ENCODE measurements around the gene CARD6.

Gene CARD6

GRCh38 chr5:40834391-40834848, 6.7 kb upstream of the CARD6 start:
- Histone ChIP-seq H3K27ac (ENCODE audit: low read length, poor library complexity, severe bottlenecking) (peak overlapping the region; percentile 68), H3K14ac (ENCODE audit: low read length in 2 of 2) (peak overlapping the region in 1 of 2 experiments; percentile 41), H3K4me1 (ENCODE audit: control insufficient read depth, insufficient read depth, low read depth, low read length) (peaks cover 6% of the 10 kb centered on the region), H3K79me1 (replicated peaks; ENCODE audit: low read length, poor library complexity, severe bottlenecking) (peaks cover 4% of the 10 kb centered on the region), H4K8ac (ENCODE audit: low read length) (peak overlapping the region; percentile 94), H3K9ac (ENCODE audit: low read length) (peak overlapping the region; percentile 100), H3K4ac (ENCODE audit: low read depth in 1 of 2, low read length in 2 of 2) (peak overlapping the region; percentile 76 to 82), H2AK5ac (ENCODE audit: low read length, severe bottlenecking) (peak overlapping the region; percentile 50), H3K36me3 (ENCODE audit: control insufficient read depth in 1 of 2, insufficient read depth in 2 of 2, low read depth in 1 of 2, low read length in 2 of 2) (peaks cover 18 to 50% of the 10 kb centered on the region in 2 experiments), H2BK120ac (ENCODE audit: low read depth, low read length) (no peak overlapping the region), H3K23ac (ENCODE audit: low read length in 2 of 2) (no peak overlapping the region), H2BK5ac (ENCODE audit: low read depth, low read length, poor library complexity, severe bottlenecking) (peak overlapping the region; percentile 3), H3K18ac (ENCODE audit: low read depth in 1 of 2, low read length in 2 of 2) (peak overlapping the region; percentile 55 to 65), H4K91ac (ENCODE audit: low read length) (no peak overlapping the region), H2AFZ (ENCODE audit: low read depth, low read length) (no peak overlapping the region), H3K4me3 (ENCODE audit: insufficient read depth in 1 of 2, low read depth in 1 of 2, low read length in 2 of 2) (peak overlapping the region; percentile 64 to 100), H3K27me3 (ENCODE audit: control insufficient read depth in 1 of 2, insufficient read depth in 1 of 2, low read length in 2 of 2) (no peaks in the 10 kb centered on the region), H2BK12ac (ENCODE audit: low read length in 2 of 2) (no peak overlapping the region), H2BK15ac (ENCODE audit: low read depth, poor library complexity, severe bottlenecking) (no peak overlapping the region), H3K9me3 (ENCODE audit: control insufficient read depth, low read length) (no peaks in the 10 kb centered on the region), H3K4me2 (ENCODE audit: low read length, poor library complexity, severe bottlenecking) (peak overlapping the region; percentile 91)
- under 1% methylated on average over 21 of the region's 21 CpGs for WGBS
- DNase-seq, result peak; percentile 58

- Histone ChIP-seq H2AK5ac (ENCODE audit: low read length, severe bottlenecking) (peak within 1 kb of the TSS; percentile 50), H3K79me1 (replicated peaks; ENCODE audit: low read length, poor library complexity, severe bottlenecking) (peaks cover 1% of the 10 kb centered on the region), H2BK15ac (ENCODE audit: low read depth, poor library complexity, severe bottlenecking) (no peak within 1 kb of the TSS), H3K9ac (ENCODE audit: low read length) (peak within 1 kb of the TSS; percentile 100), H4K91ac (ENCODE audit: low read length) (peak within 1 kb of the TSS; percentile 40), H3K4me1 (ENCODE audit: control insufficient read depth, insufficient read depth, low read depth, low read length) (peaks cover 5% of the 10 kb centered on the region), H4K8ac (ENCODE audit: low read length) (peak within 1 kb of the TSS; percentile 94), H3K18ac (ENCODE audit: low read depth in 1 of 2, low read length in 2 of 2) (peak within 1 kb of the TSS; percentile 73 to 80), H2AFZ (ENCODE audit: low read depth, low read length) (no peak within 1 kb of the TSS), H3K4ac (ENCODE audit: low read depth in 1 of 2, low read length in 2 of 2) (peak within 1 kb of the TSS; percentile 87 to 89), H3K36me3 (ENCODE audit: control insufficient read depth in 1 of 2, insufficient read depth in 2 of 2, low read depth in 1 of 2, low read length in 2 of 2) (peaks cover 13 to 43% of the 10 kb centered on the region in 2 experiments), H3K23ac (ENCODE audit: low read length in 2 of 2) (no peak within 1 kb of the TSS), H3K27ac (ENCODE audit: low read length, poor library complexity, severe bottlenecking) (peak within 1 kb of the TSS; percentile 86), H3K4me3 (ENCODE audit: insufficient read depth in 1 of 2, low read depth in 1 of 2, low read length in 2 of 2) (peak within 1 kb of the TSS; percentile 64 to 100), H3K9me3 (ENCODE audit: control insufficient read depth, low read length) (no peaks in the 10 kb centered on the region), H3K14ac (ENCODE audit: low read length in 2 of 2) (peak within 1 kb of the TSS in 1 of 2 experiments; percentile 55), H3K4me2 (ENCODE audit: low read length, poor library complexity, severe bottlenecking) (peak within 1 kb of the TSS; percentile 91), H2BK120ac (ENCODE audit: low read depth, low read length) (peak within 1 kb of the TSS; percentile 51), H3K27me3 (ENCODE audit: control insufficient read depth in 1 of 2, insufficient read depth in 1 of 2, low read length in 2 of 2) (no peaks in the 10 kb centered on the region), H2BK5ac (ENCODE audit: low read depth, low read length, poor library complexity, severe bottlenecking) (peak within 1 kb of the TSS; percentile 3), H2BK12ac (ENCODE audit: low read length in 2 of 2) (no peak within 1 kb of the TSS)
- DNase-seq, result peak; percentile 98
- 2% methylated on average over 59 of the region's 61 CpGs for WGBS
Measured at GRCh38 chr5:40834849-40835787, 6.0 kb upstream of the CARD6 start, which contains the start of gene RPL37. Gene RPL37, minus strand, starts transcription at chr5:40835222. Its CDS starts 37 bp downstream, at chr5:40835185.

- Histone ChIP-seq H4K8ac (ENCODE audit: low read length) (no peak overlapping the region), H3K9me3 (ENCODE audit: control insufficient read depth, low read length) (no peaks in the 10 kb centered on the region)
Measured at GRCh38 chr5:40838086-40838485, 3.1 kb upstream of the CARD6 start.

GRCh38 chr5:40842351-40842750, 1.2 kb downstream of the CARD6 start:
- Histone ChIP-seq H4K91ac (ENCODE audit: low read length) (no peak overlapping the region), H2AK5ac (ENCODE audit: low read length, severe bottlenecking) (no peak overlapping the region), H3K18ac (ENCODE audit: low read depth in 1 of 2, low read length in 2 of 2) (no peak overlapping the region), H2AFZ (ENCODE audit: low read depth, low read length) (no peak overlapping the region), H3K9ac (ENCODE audit: low read length) (peak overlapping the region; percentile 99), H3K79me1 (replicated peaks; ENCODE audit: low read length, poor library complexity, severe bottlenecking) (no peaks in the 10 kb centered on the region), H2BK5ac (ENCODE audit: low read depth, low read length, poor library complexity, severe bottlenecking) (no peak overlapping the region), H2BK15ac (ENCODE audit: low read depth, poor library complexity, severe bottlenecking) (no peak overlapping the region), H3K4ac (ENCODE audit: low read depth in 1 of 2, low read length in 2 of 2) (no peak overlapping the region), H3K36me3 (ENCODE audit: control insufficient read depth in 1 of 2, insufficient read depth in 2 of 2, low read depth in 1 of 2, low read length in 2 of 2) (peaks cover 0 to 40% of the 10 kb centered on the region in 2 experiments), H3K27ac (ENCODE audit: low read length, poor library complexity, severe bottlenecking) (no peak overlapping the region), H3K14ac (ENCODE audit: low read length in 2 of 2) (no peak overlapping the region), H3K4me2 (ENCODE audit: low read length, poor library complexity, severe bottlenecking) (no peak overlapping the region), H3K4me3 (ENCODE audit: insufficient read depth in 1 of 2, low read depth in 1 of 2, low read length in 2 of 2) (peak overlapping the region in 1 of 2 experiments; percentile 83), H3K9me3 (ENCODE audit: control insufficient read depth, low read length) (no peaks in the 10 kb centered on the region), H4K8ac (ENCODE audit: low read length) (no peak overlapping the region), H2BK12ac (ENCODE audit: low read length in 2 of 2) (no peak overlapping the region), H3K27me3 (ENCODE audit: control insufficient read depth in 1 of 2, insufficient read depth in 1 of 2, low read length in 2 of 2) (no peaks in the 10 kb centered on the region), H3K4me1 (ENCODE audit: control insufficient read depth, insufficient read depth, low read depth, low read length) (no peaks in the 10 kb centered on the region), H2BK120ac (ENCODE audit: low read depth, low read length) (no peak overlapping the region), H3K23ac (ENCODE audit: low read length in 2 of 2) (no peak overlapping the region)
- no CpG with 5 or more reads among the region's 2 CpGs for WGBS
- DNase-seq, result peak; percentile 52

More at GRCh38 chr5:40838086-40838485, 3.1 kb upstream of the CARD6 start:
- Histone ChIP-seq H3K4me3 (ENCODE audit: insufficient read depth in 1 of 2, low read depth in 1 of 2, low read length in 2 of 2) (no peak overlapping the region), H2BK120ac (ENCODE audit: low read depth, low read length) (no peak overlapping the region), H3K4me2 (ENCODE audit: low read length, poor library complexity, severe bottlenecking) (no peak overlapping the region), H3K27me3 (ENCODE audit: control insufficient read depth in 1 of 2, insufficient read depth in 1 of 2, low read length in 2 of 2) (no peaks in the 10 kb centered on the region), H3K23ac (ENCODE audit: low read length in 2 of 2) (no peak overlapping the region), H3K9ac (ENCODE audit: low read length) (no peak overlapping the region), H3K4ac (ENCODE audit: low read depth in 1 of 2, low read length in 2 of 2) (no peak overlapping the region), H2AK5ac (ENCODE audit: low read length, severe bottlenecking) (no peak overlapping the region), H3K18ac (ENCODE audit: low read depth in 1 of 2, low read length in 2 of 2) (no peak overlapping the region), H2AFZ (ENCODE audit: low read depth, low read length) (no peak overlapping the region), H3K27ac (ENCODE audit: low read length, poor library complexity, severe bottlenecking) (no peak overlapping the region), H2BK15ac (ENCODE audit: low read depth, poor library complexity, severe bottlenecking) (no peak overlapping the region), H3K14ac (ENCODE audit: low read length in 2 of 2) (no peak overlapping the region), H3K4me1 (ENCODE audit: control insufficient read depth, insufficient read depth, low read depth, low read length) (peaks cover 5% of the 10 kb centered on the region), H3K79me1 (replicated peaks; ENCODE audit: low read length, poor library complexity, severe bottlenecking) (no peaks in the 10 kb centered on the region), H2BK5ac (ENCODE audit: low read depth, low read length, poor library complexity, severe bottlenecking) (no peak overlapping the region), H2BK12ac (ENCODE audit: low read length in 2 of 2) (no peak overlapping the region), H4K91ac (ENCODE audit: low read length) (no peak overlapping the region), H3K36me3 (ENCODE audit: control insufficient read depth in 1 of 2, insufficient read depth in 2 of 2, low read depth in 1 of 2, low read length in 2 of 2) (peaks cover 3 to 13% of the 10 kb centered on the region in 2 experiments)
- no peak for DNase-seq
- 99% methylated on average over 6 of the region's 6 CpGs for WGBS

Data from mesenchymal stem cell (in vitro differentiated cells and primary cell).